Right renal pelvis (tissue), 4 donors: ENCODE data around the gene TMEM121. TPM values are rescaled to one million over a fixed set of nuclear protein-coding genes. Genes with fewer than 3 reads are reported as not detected.
A peak's percentile ranks its signal among the peaks of the same experiment; 100 is the strongest.

Experiments used
- DNase-seq, 4 donors: peaks; one replicate each; pipeline ENCODE4 v3.0.0-alpha.2; 2013; ENCODE audit warnings: low read depth in 4 of 4, low spot score in 3 of 4, missing footprints in 1 of 4
- polyA plus RNA-seq, 4 donors: library from polyadenylated mRNA; unstranded; fragments of 120-200 nt; gene quantifications; one replicate each; pipeline ENCODE4 v1.2.1, GENCODE V29; 2013; ENCODE audit not compliant: insufficient read length in 4 of 4

The TMEM121 gene
- polyA plus RNA-seq, 4 donors: 2.1 to 7.4 (median 2.6) TPM

DNA sequence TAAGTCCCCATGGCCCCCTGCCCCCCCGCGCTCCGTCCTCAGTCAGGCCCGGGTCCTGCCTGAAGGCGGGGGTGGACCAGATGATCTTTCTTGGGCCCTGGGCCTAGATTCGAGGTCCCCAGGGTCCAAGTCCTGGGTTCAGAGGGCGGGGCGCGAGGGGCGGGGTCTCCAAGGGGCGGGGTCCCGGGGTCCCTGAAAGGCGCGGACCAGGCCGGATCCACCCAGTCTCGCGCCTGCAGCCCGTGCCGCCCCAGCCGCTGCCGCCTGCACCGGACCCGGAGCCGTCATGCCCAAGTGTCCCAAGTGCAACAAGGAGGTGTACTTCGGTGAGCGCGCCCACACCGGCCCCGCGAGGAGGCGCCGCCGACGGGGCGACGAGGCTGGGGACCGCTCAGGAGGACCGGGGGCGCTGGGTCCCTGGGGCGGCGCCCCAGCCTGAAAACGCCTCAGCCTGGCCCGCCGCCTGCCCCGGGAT lies 39.4 kb upstream of the TMEM121 start:
- no peak for DNase-seq

DNA sequence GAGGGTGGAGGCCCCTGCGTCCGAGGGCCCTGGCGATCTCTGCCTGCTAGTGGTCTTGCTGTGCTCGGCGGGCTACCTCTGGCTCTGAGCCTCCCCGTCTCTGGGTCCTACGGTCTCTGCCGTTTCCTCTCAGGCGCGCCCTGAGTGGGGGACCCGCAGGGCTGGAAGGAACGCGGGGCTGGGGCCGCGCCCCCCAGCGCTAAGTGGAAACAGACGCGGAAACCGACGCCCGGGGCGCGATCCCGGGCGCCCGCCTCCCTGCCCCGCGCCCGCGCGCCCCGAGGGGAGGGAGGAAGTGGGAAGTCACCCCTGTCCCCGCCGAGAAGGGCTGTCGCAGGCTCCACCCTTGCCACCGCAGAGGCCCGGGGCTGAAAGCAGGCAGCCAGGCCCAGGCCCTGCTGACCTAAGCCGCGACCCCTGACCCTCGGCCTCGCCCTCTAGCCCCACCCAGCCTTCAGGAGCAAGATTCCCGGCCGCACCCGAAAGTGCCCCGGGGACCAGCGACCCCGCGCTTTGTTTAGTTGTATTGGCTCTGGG lies 38.9 kb upstream of the TMEM121 start:
- DNase-seq: no peak

DNA sequence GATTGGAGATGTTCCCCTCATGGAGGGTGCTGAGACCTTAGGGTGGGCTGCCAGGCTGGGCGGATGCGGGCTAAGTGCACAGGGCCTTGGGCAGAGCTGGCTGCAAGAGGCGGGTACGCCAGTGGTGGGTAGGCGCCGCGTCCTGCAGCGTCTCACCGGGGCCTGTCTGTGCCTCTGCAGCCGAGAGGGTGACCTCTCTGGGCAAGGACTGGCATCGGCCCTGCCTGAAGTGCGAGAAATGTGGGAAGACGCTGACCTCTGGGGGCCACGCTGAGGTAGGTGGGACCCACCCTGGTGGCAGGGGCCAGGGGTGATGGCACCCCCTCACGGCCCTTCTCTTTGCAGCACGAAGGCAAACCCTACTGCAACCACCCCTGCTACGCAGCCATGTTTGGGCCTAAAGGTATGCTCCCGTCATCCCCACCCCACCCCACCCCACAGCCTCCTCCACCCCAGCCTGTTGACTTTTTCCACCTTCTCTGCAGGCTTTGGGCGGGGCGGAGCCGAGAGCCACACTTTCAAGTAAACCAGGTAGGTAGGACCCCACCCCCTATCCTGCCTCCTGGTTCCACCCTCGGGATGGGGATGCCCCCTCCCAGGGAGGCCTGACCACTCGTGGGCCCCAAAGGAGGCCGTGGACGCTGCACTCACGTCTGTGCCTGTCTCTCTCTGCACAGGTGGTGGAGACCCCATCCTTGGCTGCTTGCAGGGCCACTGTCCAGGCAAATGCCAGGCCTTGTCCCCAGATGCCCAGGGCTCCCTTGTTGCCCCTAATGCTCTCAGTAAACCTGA lies 38.2 kb upstream of the TMEM121 start:
- no peak for DNase-seq

DNA sequence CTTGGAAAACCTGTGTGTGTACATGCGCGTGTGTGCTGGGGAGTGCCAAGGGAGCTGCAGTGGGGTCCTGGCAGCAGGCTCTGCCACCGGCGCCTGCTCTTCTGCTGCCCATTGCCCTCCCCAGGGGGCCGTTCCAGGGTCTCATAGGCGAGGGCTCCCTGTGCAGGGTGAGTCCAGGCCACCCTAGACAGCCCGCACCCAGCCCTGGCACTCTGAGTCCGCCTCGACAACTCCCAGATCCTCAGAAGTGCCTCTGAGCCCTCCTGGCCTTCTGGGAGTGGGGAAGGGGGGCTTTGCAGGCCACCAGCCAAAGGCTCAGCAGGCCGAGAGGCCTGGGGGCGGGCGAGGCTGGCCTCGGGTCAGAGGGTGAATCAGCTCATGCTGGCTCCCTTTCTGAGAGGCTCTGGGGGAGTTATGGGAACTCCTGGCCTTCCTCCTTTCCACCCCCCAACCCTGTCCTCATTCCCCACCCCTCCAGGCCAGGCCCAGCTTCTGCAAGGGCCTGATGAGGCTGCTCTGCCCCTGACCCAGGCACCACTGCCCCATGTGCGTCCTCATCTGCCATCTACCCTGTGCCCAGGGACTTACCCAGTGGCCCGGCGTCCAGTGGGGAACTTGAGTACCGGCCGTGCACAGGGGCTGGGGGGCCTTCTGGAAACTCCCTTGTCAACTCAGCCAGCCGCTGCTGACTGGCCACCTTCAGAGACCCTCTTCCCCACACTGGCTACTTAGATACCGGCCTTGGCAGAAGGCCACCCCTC lies 37.4 kb upstream of the TMEM121 start:
- no peak for DNase-seq

DNA sequence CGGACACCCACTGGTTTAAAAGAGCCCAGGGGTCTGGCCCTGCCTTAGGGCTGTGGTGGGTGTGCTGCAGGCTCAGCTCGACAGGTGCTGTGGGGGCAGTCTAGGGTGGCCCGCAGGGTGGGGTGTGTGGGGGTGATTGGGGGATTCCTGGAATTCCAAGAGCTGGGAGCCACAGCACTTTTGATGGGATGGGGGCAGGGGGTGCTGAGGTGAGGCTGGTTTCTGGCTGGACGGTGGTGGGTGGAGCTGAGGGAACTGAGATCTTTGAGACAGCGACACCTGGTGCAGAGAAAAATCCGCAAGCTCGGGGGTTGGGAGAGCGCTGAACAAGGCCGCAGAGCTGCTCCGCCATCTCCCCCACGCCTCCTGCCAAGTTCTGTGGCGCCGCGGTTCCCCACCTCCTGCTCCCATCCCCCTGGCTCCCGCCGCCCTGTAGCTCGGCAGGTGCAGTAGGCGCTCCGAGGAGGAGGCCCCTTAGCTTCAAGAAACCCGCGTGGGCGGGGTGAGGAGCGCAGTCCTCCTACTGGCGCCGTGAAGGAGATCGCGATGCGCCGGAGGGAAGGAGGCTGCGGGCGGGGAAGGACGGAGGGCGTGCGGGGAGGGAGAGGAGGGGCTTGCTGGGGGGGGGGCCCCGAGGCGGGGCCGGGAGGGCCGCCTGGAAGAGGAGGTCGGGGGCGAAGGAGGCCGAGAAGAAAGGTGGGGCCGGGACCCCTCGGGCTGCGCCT lies 36.7 kb upstream of the TMEM121 start:
- peak in 3 of 4 donors; percentile 81 to 90 (median 84) for DNase-seq

DNA sequence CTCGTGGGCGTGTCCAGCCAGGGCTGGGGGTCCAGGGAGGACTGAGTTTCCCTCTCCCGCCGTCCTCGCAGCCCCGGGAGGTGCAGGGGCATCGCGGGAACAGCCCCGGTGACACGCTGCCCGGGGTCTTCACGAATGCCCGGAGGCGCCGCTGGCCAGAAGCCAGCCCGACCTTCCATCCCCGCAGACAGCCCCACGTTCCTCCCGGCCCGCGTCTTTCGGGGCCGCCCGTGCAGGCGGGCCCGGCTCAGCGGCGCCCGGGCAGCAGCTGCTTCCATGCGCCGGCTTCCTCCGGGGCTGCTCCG lies 36.2 kb upstream of the TMEM121 start:
- no peak for DNase-seq

DNA sequence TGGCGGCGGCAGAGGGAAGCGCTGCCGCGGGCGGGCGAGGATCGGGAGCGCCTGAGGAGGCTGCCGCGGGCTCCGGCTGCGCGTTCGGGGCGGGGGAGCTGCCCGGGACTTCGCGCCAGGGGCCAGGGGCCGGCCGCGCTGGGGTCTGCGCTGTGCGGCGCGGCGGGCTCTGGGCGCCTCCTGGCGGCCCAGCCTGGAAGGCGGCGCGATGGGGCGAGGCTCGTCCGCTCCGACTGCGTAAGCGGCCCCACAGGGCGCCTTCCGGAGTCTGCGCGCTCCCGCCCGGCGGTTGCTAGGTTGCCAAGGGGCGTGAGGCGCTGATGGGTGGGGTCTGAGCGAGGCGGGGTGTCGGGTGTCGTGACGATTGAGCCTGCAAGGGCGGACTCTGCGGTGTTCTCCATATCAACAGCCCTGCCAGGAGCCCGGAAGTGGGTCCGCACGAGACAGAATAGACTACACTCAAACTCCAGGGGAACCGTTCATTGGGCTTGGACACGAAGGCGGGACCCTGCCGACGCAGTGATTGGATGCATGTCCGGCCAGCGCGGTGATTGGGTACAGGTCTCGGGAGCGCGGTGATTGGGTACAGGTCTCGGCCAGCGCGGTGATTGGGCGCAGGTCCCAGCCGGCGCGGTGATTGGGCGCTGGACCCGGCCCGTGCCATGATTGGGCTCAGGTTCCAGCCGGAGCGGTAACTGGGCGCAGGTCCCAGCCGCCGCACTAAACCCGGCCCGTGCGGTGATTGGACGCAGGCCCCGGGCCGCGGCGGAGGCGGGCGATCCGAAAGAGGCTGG lies 35.6 kb upstream of the TMEM121 start, which contains the start of gene TEDC1:
TEDC1 (plus strand) TSS at position 675 of the 794 bp plus-strand sequence. CDS start 130 bp downstream, outside the sequence.
- DNase-seq: peak; percentile 97 to 100 (median 99)

DNA sequence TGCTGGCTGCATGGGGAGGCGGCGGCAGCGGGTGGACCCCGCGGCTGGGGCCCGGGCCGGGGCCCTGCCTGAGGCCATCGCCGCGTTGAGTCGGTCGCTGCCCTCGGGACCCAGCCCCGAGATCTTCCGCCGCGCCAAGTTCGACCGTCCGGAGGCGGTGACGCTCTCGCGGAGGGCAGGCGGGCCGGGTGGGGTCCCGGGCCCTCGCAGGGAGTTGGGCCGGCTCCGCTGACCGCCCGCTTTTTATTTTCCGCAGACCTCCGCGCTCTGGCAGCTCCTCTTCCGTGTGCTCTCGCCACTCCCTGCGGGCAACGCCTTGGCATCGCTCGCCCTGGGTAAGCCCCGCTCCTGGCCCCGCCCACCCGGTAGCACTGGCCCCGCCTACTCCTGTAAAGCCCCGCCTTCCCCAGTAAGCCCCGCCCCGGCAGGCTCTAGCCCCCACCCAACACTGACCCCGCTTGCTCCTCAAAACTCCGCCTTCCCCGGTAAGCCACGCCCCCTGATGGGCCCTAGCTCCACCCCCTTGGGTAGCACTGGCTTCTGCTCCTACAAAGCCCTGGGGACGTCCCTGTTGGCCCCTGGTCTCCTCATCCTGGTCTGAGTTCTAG lies 34.9 kb upstream of the TMEM121 start:
- DNase-seq: no peak

DNA sequence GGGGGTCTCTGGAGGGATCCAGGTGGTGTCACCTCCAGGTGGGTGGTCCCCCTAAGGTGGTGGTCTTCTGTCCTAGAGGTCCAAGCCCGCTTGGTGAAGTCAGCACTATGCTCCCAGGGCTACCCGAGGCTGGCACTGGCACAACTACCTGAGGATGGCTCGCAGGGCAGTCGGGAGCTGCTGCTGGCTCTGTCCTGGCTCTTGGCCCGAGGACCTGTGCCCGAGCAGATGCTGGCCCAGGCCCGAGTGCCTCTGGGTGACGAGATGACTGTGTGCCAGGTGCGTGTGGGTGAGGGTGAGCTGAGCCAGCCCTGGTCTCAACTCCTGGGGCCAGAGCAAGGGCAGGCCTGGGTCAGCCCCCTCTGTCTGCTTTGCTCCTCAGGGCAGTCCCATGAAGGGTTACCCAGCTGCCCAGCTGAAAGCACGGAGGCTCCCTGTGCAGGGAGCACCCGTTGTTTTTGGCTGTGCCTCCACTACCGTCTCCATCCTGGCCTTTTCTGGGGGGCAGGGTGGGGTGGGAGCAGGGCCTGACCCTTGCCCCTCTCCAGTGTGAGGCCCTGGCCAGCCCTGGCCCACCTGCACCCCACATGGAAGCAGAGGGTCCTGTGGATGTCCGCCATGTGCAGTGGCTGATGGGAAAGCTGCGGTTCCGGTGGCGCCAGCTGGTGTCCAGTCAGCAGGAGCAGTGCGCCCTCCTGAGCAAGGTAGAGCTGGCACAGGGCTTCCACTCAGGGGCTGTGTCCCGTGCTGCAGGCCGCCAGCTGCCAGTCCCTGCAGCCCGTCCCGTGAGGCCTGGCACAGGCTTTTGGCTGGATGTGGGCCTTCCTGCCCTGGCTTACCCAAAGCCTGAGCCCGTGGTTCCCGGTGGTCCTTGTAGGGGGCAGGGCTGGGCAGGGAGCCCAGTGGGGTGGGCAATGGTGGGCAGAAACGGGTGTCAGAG lies 34.1 kb upstream of the TMEM121 start:
- no peak for DNase-seq

DNA sequence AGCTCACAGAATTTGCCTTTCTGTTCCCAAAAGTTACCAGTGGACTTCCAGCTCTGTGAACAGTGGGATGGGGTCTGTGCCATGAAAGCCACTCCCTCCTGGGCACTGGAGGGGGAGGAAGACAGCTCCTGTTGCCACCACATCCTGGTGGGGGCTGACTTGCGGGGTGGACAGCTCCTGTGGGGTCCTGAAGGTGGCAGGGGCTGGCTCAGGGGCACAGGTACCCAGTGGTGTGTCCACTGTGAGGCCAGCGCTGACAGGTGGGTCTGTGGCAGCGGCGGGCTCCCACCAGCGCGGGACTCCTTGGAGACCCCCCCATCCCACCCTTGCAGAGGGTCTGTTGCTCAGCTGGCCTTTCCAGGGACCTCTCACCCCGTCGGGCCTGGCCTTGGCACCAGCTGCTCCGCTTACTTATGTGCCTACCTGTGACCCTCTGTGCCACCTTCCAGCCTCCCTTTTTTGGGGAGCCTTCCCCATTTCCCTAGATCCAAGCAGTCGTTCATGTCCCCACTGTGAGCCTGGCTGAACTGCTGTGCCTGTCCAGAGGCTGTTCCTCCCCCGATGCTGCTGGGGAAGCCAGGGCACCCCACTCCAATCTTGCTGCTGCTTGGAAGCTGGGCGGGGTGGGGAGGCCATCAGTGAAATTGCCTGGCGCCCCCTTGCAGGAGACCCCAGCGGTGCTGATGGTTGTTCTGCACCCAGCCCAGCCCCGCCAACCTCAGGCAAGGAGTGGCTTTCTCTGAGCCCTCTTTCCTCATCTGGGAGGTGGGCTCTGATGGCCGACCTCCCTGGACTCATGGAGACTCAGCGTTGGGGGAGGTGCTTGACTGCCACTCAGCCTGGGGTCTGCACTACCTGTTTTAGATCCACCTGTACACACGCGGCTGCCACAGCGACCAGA lies 33.2 kb upstream of the TMEM121 start:
- DNase-seq: no peak

DNA sequence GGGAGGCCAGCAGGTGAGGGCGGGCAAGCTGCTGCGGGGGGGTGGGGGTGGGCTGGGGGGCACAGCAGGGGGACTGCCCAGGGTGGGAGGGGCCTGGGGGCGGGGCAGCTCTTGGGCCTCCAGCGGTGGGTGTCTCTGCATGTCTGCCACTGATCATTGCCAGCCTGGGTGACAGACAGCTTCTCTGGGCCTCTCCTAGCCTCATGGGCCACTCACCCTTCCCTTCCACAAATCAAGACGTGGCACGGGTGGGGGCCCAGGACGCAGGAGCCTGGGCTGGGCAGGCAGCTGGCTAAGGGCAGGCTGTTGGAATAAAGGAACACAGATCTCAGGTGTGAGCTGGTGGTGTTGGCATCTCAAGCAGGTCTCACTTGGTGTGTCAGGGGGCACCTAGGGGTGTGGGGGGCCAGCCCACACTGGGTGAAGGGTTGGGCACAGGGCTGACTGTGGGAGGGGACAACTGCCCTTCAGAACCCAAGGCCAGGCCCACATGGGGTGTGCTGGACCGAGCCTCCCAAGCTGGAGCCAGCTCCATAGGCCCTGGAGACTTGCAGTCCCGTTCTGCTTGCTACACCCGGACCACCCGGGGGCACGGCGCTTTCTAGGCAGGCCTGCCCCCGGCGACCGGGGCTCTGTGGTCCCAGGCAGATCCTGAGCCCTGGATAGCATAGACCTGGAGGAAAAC lies 32.3 kb upstream of the TMEM121 start:
- DNase-seq: no peak

DNA sequence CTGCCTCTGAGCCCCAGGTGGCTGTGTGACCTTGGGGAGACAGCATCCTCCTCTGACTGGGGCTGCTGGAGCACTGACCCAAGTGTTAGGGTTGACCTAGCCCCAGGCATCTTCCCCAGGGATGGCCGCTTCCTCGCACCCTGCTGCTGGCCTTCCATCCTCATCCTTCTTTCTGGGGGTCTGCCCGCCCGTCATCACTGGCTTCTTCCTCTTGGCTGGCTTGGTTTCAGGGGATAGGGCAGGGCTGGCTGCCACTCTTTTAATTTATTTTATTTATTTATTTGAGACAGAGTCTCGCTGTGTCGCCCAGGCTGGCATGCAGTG lies 31.8 kb upstream of the TMEM121 start:
- no peak for DNase-seq

DNA sequence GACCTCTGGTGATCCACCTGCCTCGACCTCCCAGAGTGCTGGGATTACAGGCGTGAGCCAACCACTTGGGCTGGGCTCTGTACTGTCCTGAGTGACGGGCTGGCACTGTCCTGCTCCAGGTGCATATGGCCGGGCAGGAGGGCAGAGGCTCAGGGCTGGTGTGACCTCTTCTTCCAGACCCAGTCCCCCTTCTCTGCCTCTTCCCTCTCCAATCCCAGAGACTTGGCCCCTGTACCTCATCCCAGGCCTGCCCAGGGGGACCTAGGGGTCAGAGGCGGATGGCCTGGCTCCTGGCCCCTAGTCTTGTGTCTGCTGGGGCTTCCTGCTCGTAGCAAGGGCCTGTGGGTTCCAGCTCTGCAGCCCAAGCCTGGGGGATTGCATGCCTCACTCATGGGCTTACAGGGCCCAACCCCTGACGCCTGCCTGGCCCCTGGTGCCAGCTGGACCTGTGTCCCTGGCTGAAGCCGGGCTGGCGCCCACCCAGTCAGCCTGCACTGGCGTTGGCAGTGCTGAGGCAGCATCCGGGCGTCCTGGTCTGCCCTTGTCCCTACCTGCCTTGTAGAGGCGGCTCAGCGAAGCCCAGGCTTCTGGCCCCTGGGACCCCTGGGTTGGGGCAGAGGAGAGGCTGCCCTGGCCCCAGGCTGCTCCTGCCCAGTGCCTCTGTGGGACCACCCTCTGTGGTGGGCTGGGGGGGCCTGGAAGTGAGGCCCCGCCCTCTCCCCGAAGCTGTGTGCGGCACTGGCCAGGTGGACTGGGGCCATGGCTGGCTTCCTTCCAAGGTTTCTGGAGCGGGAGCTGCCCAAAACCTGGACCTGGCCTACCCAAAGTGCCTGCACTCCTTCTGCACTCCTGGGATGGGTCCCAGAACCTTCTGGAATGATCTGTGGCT lies 31.0 kb upstream of the TMEM121 start:
- DNase-seq: no peak

DNA sequence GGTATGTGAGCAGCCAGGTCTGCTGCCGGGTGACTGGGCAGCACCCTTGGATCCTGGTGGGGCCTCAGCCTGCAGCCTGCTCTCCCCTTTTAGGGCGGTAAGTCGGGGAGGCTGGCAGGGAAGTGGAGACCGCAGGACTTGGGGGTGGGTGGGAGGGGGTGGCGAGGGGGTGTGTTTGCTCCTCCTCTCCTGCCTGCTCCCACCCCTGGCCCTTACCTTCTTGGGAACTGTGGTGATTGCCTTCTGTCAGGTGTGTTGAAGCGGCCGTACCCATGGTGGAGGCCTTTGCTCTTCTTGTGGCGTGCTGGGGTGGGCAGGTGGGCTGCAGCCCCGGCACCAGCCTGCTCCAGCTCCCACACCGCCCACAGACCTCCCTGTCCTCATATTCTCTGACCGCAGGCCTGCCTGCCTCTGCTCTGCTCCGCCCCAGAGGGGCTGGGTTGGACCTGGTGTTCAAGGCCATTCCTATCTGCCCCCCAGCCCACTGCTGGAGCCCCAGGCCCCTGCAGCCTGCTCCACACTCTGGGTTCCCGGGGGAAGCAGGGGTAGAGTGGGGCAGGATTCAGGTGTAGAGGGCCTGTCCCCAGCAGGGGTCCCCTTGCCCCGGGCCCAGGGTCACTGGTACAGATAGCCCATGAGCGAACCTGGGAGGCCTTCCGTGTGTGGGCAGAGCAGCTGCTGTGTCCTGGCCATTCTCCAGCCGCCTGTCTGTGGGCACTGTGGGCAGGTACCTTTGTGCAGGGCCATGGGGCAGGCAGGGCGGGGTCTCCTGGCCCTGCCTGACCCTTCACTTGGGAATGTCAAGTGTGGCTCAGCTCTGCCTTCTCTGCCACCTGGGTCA lies 30.2 kb upstream of the TMEM121 start:
- no peak for DNase-seq

DNA sequence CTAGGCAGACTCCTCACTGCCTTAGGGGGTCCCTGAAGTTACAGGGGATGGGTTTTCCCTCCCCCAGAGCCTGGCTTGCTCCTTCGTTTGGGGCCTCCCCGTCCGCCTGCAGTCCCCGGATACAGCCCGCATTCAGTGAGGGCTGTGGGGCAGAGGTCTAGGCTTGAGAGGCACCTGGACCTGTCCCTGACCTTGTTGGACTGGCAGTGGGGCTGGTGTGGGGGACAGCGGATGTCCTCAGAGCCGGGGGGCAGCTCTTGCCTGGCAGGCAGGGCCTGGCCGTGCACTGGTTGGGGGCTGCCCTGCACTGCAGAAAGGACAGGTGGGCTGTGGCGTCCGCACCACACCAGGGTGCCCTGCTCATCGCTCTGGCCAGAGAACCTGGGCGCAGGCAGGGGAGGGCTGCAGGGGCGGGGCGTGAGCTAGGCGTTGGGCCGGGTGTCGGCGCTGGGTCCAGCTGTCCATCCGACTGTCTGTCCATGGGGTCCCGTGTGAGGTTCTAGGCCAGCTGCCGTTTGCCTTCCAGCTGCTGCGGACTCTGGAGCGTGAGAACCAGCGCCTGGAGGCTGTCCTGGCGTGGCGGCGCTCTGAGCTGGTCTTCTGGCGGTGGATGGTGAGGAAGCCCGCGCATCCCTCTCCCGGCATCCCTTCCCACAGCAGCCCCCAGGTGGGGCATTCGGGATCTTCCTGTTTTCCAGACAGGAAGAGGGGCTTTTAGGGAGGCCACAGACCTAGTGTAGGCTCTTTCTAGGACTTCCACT lies 29.4 kb upstream of the TMEM121 start:
- DNase-seq: no peak
